Trophoblast cell (in vitro differentiated cells and primary cell): Measurements from ENCODE around the gene HAUS7.

Experiments used
- DNase-seq, 2 donors: peaks; one replicate each; pipeline ENCODE4 v3.0.0-alpha.2; 2016
- H2AFZ ChIP-seq: 2 replicates; pipeline ENCODE4 v1.6.1; 2013; ENCODE audit warnings: low read length, moderate library complexity, mild to moderate bottlenecking; ENCODE audit not compliant: insufficient read depth, poor library complexity
- H2AK5ac ChIP-seq: 2 replicates; pipeline ENCODE4 v1.6.1; 2013; ENCODE audit warnings: mild to moderate bottlenecking, low read length
- H2BK120ac ChIP-seq: 2 replicates; pipeline ENCODE4 v1.6.1; 2013; ENCODE audit warnings: low read length, mild to moderate bottlenecking, moderate library complexity; ENCODE audit not compliant: insufficient read depth, poor library complexity
- H2BK12ac ChIP-seq: 2 replicates; pipeline ENCODE4 v1.6.1; 2013; ENCODE audit warnings: mild to moderate bottlenecking, low read length, moderate library complexity
- H2BK5ac ChIP-seq: 2 replicates; pipeline ENCODE4 v1.6.1; 2013; ENCODE audit warnings: low read length, low read depth, moderate library complexity, mild to moderate bottlenecking; ENCODE audit not compliant: poor library complexity
- H3K14ac ChIP-seq: 2 replicates; pipeline ENCODE4 v1.6.1; 2013; ENCODE audit warnings: mild to moderate bottlenecking, low read length
- H3K18ac ChIP-seq: 2 replicates; pipeline ENCODE4 v1.6.1; 2013; ENCODE audit warnings: mild to moderate bottlenecking, low read length
- H3K23ac ChIP-seq: 2 replicates; pipeline ENCODE4 v1.6.1; 2013; ENCODE audit warnings: low read length
- H3K27ac ChIP-seq: 2 replicates; pipeline ENCODE4 v1.5.1; 2013; ENCODE audit warnings: low read depth, mild to moderate bottlenecking, inconsistent platforms, low read length, moderate library complexity
- H3K27me3 ChIP-seq: 2 replicates; pipeline ENCODE4 v1.6.1; 2013; ENCODE audit warnings: inconsistent platforms, mild to moderate bottlenecking, low read length, moderate library complexity; ENCODE audit not compliant: insufficient read depth
- H3K36me3 ChIP-seq, 2 experiments: 1 replicate in 1 of 2; 2 replicates in 1 of 2; pipeline ENCODE4 v1.6.1; 2013; ENCODE audit warnings: low read length in 2 of 2, mild to moderate bottlenecking in 2 of 2, moderate library complexity in 1 of 2; ENCODE audit not compliant: insufficient read depth in 2 of 2, control insufficient read depth in 1 of 2
- H3K4ac ChIP-seq: 2 replicates; pipeline ENCODE4 v1.6.1; 2013; ENCODE audit warnings: low read depth, mild to moderate bottlenecking, low read length, moderate library complexity
- H3K4me1 ChIP-seq, 2 experiments: 1 replicate in 1 of 2; 2 replicates in 1 of 2; pipeline ENCODE4 v1.6.1; 2013; ENCODE audit warnings: low read length in 2 of 2, mild to moderate bottlenecking in 2 of 2, moderate library complexity in 1 of 2; ENCODE audit not compliant: insufficient read depth in 2 of 2, control insufficient read depth in 1 of 2
- H3K4me2 ChIP-seq: 2 replicates; pipeline ENCODE4 v1.6.1; 2013; ENCODE audit warnings: inconsistent platforms, mild to moderate bottlenecking, low read length, moderate library complexity
- H3K4me3 ChIP-seq: 2 replicates; pipeline ENCODE4 v1.5.1; 2013; ENCODE audit warnings: mild to moderate bottlenecking, low read depth, low read length, inconsistent platforms
- H3K79me1 ChIP-seq: one replicate; pipeline ENCODE4 v1.6.1; 2013; ENCODE audit warnings: low read length
- H3K79me2 ChIP-seq: 2 replicates; pipeline ENCODE4 v1.6.1; 2013; ENCODE audit warnings: low read length, mild to moderate bottlenecking; ENCODE audit not compliant: control insufficient read depth, insufficient read depth, poor library complexity
- H3K9ac ChIP-seq: 2 replicates; pipeline ENCODE4 v1.6.1; 2013; ENCODE audit warnings: mild to moderate bottlenecking, low read length
- H3K9me3 ChIP-seq: 2 replicates; pipeline ENCODE4 v1.6.1; 2013; ENCODE audit warnings: low read depth, mild to moderate bottlenecking, control low read depth, inconsistent platforms, low read length; ENCODE audit not compliant: insufficient read depth
- H4K12ac ChIP-seq: 2 replicates; pipeline ENCODE4 v1.6.1; 2013; ENCODE audit warnings: low read depth, mild to moderate bottlenecking, low read length, moderate library complexity
- H4K8ac ChIP-seq: 2 replicates; pipeline ENCODE4 v1.6.1; 2013; ENCODE audit warnings: low read depth, mild to moderate bottlenecking, low read length, moderate library complexity
- H4K91ac ChIP-seq: one replicate; pipeline ENCODE4 v1.6.1; 2013; ENCODE audit warnings: low read depth, mild to moderate bottlenecking, low read length, moderate library complexity
- WGBS: extraction: QIAGEN DNeasy Blood & Tissue Kit; methylation state at CpG from one replicate; pipeline ENCODE4 v1.1.7; 2013; ENCODE audit warnings: missing lambda C conversion rate; ENCODE audit not compliant: insufficient read length, insufficient coverage; ENCODE audit errors: extremely low coverage; 5-methylcytosine and 5-hydroxymethylcytosine counted together

The HAUS7 gene

GRCh38 chrX:153450949-153451277 is 19.5 kb downstream of the HAUS7 start:
- H3K9ac ChIP-seq, result no peak overlapping the region
- H2BK120ac ChIP-seq, result no peak overlapping the region
- no peak overlapping the region for H3K23ac ChIP-seq
- no peak overlapping the region for H3K18ac ChIP-seq
- no peak overlapping the region for H4K8ac ChIP-seq
- no peak overlapping the region for H3K14ac ChIP-seq
- no peak overlapping the region for H3K4me3 ChIP-seq
- H3K4me2 ChIP-seq, result no peak overlapping the region
- H3K4me1 ChIP-seq, result peaks cover 0 to 2% of the 10 kb centered on the region in 2 experiments
- no peak overlapping the region for H2AFZ ChIP-seq
- H2BK5ac ChIP-seq, result no peak overlapping the region
- H3K27me3 ChIP-seq, result no peaks in the 10 kb centered on the region
- WGBS, result no CpG with 5 or more reads among the region's 8 CpGs
- H3K79me2 ChIP-seq, result no peaks in the 10 kb centered on the region
- no peak overlapping the region for H3K4ac ChIP-seq
- H2BK12ac ChIP-seq, result no peak overlapping the region
- H3K9me3 ChIP-seq, result no peaks in the 10 kb centered on the region
- H4K91ac ChIP-seq, result no peak overlapping the region
- no peaks in the 10 kb centered on the region for H3K79me1 ChIP-seq
- no peak for DNase-seq
- no peak overlapping the region for H2AK5ac ChIP-seq
- no peak overlapping the region for H3K27ac ChIP-seq
- H3K36me3 ChIP-seq, result peaks cover 8% of the 10 kb centered on the region in 2 experiments
- H4K12ac ChIP-seq, result no peak overlapping the region

GRCh38 chrX:153450114-153450948 is 20.0 kb downstream of the HAUS7 start:
- Histone ChIP-seq H3K79me2 (no peaks in the 10 kb centered on the region), H4K8ac (no peak overlapping the region), H3K14ac (no peak overlapping the region), H3K79me1 (no peaks in the 10 kb centered on the region), H3K23ac (no peak overlapping the region), H3K4me3 (no peak overlapping the region), H3K27me3 (no peaks in the 10 kb centered on the region), H3K9ac (no peak overlapping the region), H3K9me3 (no peaks in the 10 kb centered on the region), H4K12ac (no peak overlapping the region), H3K4me1 (peaks cover 0 to 2% of the 10 kb centered on the region in 2 experiments), H2AK5ac (no peak overlapping the region), H3K36me3 (peaks cover 4 to 8% of the 10 kb centered on the region in 2 experiments), H2BK5ac (no peak overlapping the region), H2BK12ac (no peak overlapping the region), H4K91ac (no peak overlapping the region), H3K18ac (no peak overlapping the region), H3K27ac (no peak overlapping the region), H2BK120ac (no peak overlapping the region), H3K4me2 (no peak overlapping the region), H3K4ac (no peak overlapping the region), H2AFZ (no peak overlapping the region)
- no peak for DNase-seq
- no CpG with 5 or more reads among the region's 26 CpGs for WGBS

GRCh38 chrX:153449368-153450113 is 20.8 kb downstream of the HAUS7 start:
- H3K9me3 ChIP-seq, result no peaks in the 10 kb centered on the region
- H2BK120ac ChIP-seq, result no peak overlapping the region
- H3K27ac ChIP-seq, result no peak overlapping the region
- H3K4ac ChIP-seq, result no peak overlapping the region
- no peaks in the 10 kb centered on the region for H3K79me1 ChIP-seq
- H3K79me2 ChIP-seq, result no peaks in the 10 kb centered on the region
- WGBS, result no CpG with 5 or more reads among the region's 15 CpGs
- H3K23ac ChIP-seq, result no peak overlapping the region
- H3K18ac ChIP-seq, result no peak overlapping the region
- no peaks in the 10 kb centered on the region for H3K4me1 ChIP-seq
- DNase-seq, result no peak
- no peak overlapping the region for H2AK5ac ChIP-seq
- peaks cover 4 to 7% of the 10 kb centered on the region in 2 experiments for H3K36me3 ChIP-seq
- H4K8ac ChIP-seq, result no peak overlapping the region
- no peak overlapping the region for H2BK12ac ChIP-seq
- no peak overlapping the region for H3K4me2 ChIP-seq
- H3K9ac ChIP-seq, result no peak overlapping the region
- H2BK5ac ChIP-seq, result no peak overlapping the region
- H3K4me3 ChIP-seq, result no peak overlapping the region
- H3K14ac ChIP-seq, result no peak overlapping the region
- H3K27me3 ChIP-seq, result no peaks in the 10 kb centered on the region
- H4K12ac ChIP-seq, result no peak overlapping the region
- no peak overlapping the region for H4K91ac ChIP-seq
- no peak overlapping the region for H2AFZ ChIP-seq

GRCh38 chrX:153448556-153449367 is 21.6 kb downstream of the HAUS7 start:
- H3K36me3 ChIP-seq, result peaks cover 4 to 5% of the 10 kb centered on the region in 2 experiments
- no peak overlapping the region for H3K18ac ChIP-seq
- H2BK5ac ChIP-seq, result no peak overlapping the region
- WGBS, result no CpG with 5 or more reads among the region's 21 CpGs
- H3K23ac ChIP-seq, result no peak overlapping the region
- no peaks in the 10 kb centered on the region for H3K9me3 ChIP-seq
- no peaks in the 10 kb centered on the region for H3K27me3 ChIP-seq
- no peak overlapping the region for H3K14ac ChIP-seq
- DNase-seq, result no peak
- H3K4ac ChIP-seq, result no peak overlapping the region
- H2AFZ ChIP-seq, result no peak overlapping the region
- H3K4me1 ChIP-seq, result no peaks in the 10 kb centered on the region
- no peak overlapping the region for H3K27ac ChIP-seq
- H3K4me2 ChIP-seq, result no peak overlapping the region
- H2BK12ac ChIP-seq, result no peak overlapping the region
- H2AK5ac ChIP-seq, result no peak overlapping the region
- H4K91ac ChIP-seq, result no peak overlapping the region
- no peak overlapping the region for H3K4me3 ChIP-seq
- no peak overlapping the region for H4K8ac ChIP-seq
- H3K79me1 ChIP-seq, result no peaks in the 10 kb centered on the region
- no peak overlapping the region for H2BK120ac ChIP-seq
- no peak overlapping the region for H3K9ac ChIP-seq
- no peaks in the 10 kb centered on the region for H3K79me2 ChIP-seq
- no peak overlapping the region for H4K12ac ChIP-seq
